HG03342 (cell line): Measurements from ENCODE around the gene SH2D5.
"Not testable (repeated sequence)": the region's sequence is repeated elsewhere in the genome, so short reads cannot be mapped to it uniquely, and the experiment has no call there.

Source experiments
- ATAC-seq: cut with Tn5 transposase; IDR thresholded peaks from one replicate; pipeline ENCODE4 v1.9.1; 2021; ENCODE audit warnings: mild to moderate bottlenecking, moderate library complexity; ENCODE audit not compliant: unreplicated experiment

SH2D5 gene

DNA sequence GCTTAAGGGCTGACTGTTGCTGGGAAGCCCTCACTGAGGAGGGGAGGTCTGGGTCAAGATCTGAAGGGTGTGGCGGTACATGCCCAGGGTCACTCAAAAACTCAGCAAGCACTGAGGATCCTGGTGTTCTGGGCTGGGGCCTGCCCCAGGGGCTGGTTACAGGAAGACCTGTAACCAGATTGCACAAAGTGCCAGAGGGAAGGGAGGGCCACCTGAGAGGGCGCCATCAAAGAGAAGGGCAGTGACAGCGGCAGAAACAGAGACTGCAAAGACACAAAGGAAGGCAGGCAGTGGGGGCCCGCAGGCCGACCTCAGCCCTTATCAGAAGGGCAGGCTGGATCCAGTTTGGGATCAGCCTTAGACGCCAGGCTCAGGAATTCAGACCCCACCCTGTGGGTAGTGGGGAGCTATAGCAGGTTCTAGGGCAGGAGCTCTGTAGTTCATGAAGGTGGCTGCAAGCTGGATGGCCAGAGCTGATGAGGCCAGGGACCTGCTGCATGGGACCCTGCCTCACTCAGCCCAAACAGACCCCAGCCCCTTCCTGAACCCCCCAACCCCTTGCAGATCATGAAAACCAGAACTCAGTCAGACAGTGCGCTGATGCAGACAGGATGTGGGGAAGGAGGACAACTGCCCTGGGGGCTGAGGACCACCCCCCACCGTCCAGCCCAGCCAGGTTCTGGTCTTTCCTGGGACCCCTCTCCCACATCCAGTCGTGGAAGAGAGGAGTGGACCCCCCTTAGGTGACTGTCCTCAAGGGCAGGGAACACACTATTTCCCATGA lies 3.9 kb downstream of the SH2D5 start:
- ATAC-seq, result no peak

GRCh38 chr1:20727746-20728316 lies 4.7 kb downstream of the SH2D5 start:
- no peak for ATAC-seq

GRCh38 chr1:20726932-20727745 lies 5.4 kb downstream of the SH2D5 start:
- ATAC-seq, result no peak

- ATAC-seq, result no peak
Measured at GRCh38 chr1:20726118-20726911, 6.2 kb downstream of the SH2D5 start.

DNA sequence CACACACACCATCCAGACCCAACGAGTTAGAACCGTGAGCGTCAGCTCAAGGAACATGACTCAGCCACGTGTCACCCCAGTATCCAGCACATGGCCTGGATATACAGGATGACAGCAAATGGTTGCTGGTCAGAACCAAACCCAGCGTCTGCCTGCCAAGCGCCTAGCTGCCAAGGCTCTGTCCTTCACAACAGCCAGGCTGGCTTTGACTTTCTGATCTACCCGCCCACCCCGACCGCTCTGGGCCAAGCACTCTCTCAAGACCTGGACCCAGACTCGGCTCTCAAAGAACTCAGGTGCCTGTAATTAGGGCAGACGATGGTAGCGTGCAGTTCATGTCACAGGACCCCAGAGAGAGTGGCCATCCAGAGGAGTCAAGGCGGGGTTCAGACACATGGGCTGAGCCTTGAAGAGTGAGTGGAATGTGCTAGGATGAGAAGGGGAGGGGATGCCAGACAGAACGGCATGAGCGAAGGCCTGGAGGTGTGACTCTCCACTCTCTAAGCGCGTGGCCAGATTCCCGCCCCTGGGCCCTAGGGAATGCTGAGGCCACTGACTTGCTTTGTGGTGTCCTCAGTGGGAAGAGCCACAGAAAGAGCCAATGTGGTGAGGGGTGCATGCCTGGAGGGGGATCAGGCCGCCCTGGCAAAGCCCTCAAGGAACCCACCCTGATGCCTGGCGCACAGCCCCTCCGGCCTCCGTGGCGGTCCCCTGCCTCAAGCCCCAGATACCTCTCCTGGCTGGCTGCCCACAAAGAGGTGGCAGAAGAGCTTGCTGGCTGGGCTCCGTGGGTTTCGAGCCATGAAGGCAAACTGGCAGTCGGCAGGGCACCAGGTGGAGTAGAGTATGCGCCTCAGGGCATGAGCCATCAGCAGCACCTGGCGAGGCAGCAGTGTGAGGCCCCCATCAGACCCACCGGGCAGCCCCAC lies 7.0 kb downstream of the SH2D5 start:
- no peak for ATAC-seq

DNA sequence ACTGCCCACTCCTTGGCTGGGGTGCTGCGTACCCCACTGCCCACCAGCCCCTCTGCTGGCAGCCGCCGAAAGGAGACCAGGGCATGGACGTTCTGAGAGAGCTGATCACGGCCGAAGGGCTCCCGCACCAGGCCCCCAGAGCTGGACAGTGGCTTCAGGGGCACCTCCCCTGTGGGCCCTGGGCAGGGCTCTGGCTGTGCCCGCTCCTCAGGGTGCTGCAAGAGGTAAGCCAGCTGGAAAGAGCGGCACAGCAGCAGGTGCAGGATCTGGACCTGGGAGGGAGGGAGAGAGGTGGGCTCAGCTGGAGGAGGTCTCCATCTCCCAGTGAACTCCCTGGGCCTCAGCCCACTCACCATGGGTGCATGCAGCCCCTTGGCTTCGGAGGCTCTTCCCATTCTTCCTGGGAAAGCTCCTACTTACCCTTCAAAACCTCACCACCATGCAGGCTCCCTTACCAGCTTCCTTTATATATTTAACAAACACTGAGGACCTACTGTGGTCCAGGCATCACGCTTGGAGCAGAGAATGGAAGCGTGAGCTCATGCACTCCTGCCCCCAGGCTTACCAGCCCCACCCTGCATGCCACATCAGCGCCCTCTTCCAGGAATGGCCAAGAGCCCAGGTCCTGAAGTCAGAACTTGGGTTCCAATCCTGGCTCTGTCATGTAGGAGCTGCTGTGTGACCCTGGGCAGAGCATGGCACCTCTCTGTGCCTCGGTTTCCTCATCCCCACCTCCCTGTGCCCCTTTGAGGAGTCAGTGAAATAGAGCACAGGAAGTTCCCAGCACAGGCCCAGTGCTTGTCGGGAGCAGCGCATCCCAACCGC lies 7.9 kb downstream of the SH2D5 start:
- no peak for ATAC-seq

- no peak for ATAC-seq
Measured at GRCh38 chr1:20723537-20724363, 8.8 kb downstream of the SH2D5 start.

- ATAC-seq, result no peak
Measured at GRCh38 chr1:20723159-20723536, 9.4 kb downstream of the SH2D5 start.

DNA sequence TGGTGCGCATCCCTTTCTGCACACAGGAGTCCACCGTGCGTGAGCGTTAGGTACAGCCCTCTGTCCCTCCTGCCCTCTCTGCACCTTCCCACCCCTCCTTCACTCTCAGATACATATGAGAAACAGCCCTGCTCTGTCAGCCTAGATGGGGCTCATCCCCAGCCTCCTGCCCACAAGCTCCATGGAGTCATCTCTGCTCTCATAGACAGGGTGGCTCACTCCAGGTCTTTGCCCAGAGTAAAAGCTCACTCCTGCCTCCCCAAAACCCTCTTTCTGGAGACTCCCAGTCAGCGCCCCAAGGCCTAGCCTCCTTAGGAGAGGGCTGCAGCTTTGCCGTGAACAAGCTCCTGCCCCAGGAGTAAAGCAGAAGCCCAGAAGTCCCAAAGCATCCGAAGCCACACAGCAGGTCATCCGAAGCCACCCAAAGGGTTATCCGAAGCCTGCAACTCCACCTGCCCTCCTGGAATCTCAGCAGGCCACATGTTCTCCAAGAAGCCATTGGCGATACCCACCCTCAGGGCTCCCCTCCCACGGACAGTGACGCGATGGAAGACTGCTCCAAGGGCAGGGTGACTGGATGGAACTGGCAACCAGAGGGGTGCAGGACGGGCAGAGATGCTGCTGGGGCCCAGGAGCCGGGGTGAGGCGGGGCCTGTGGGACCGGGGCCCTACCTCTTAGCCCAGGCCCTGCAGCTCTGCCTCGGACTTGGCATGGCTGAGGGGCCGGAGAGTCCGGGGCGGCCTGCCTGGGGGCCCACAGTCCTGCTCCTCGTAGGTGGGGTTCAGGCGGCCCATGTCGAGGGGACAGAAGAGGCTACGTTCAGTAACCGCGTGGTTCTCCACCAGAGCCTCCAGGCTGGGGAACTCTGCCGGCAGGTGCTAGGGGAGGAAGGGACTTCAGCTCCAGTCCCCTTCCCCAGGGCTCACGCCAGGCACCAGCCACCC lies 11.1 kb downstream of the SH2D5 start:
- no peak for ATAC-seq

DNA sequence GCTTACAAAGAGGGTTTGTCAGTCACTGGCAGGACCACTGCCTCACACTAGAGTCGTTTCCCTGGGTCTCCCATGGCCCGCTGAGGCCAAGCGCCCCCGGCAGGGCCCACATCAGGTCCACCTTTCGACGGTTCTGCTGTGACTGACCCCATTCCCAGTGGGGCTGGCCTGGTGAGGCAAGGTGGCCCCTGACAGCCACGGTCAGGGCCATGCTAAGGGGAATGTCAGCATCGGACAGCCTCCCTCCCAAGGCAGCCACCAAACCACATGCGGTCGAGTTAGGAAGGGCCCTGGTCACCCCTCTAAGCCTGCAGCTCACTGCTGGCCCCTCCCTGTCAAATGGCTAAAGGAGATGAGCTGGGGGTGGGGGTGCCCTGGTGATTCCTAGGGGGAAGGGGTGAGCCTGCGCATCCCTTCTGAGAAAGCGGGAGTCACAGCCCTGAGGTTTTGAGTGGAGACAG lies 11.8 kb downstream of the SH2D5 start:
- ATAC-seq, result no peak

DNA sequence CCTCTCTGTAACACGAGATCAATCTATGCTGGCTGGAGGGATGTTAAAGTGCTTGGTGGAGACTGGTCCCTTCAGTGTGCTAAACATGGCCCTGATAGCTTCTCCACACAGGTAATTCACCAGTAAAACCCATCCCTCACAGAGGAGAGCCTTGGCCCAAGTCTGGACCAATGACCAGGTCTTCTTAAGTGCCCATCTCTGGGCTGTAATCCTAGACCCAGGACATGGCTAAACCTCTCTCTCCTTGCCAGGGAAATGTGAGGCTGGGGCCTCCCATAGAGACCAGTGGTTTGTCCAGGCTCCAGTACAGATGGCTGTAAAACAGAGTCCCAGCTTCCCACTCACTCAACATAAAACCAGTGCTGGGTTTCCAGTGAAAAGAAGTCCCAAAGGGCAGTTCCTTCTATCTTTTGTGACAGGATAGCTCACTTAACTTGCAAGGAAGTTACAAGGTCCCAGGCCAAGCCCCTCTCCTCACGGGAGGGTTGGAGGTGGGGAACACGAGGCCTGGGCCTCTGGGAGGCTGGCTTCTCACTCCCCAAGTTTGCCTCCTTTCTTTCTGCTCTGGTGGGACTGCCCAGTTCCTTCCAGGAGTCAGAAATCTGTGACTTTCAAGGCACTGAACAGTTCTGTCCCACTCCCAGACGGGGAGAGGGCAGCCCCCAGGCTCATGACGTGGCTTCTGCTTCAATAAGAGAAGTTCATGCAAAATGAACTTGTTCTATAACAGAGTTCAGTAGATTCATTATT lies 12.5 kb downstream of the SH2D5 start:
- no peak for ATAC-seq

DNA sequence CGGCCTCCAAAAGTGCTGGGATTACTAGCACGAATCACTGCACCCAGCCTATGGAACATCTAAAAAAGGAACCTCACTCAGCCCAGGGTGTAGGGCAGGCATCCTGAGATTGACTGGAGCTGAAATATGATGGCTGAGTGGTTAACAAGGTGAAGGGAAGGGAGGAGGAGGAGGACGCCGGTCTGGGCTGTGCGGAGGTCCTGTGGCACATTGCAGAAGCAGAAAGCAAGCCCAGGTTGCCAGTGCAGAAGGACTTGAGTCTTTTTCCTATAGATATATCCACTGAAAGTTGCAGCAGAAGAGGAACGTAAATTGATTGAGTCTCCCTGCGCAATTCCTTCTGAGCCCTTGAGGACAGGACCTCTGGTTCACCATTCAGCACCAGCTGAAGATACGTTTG lies 13.2 kb downstream of the SH2D5 start:
- no peak for ATAC-seq

GRCh38 chr1:20718343-20718882 lies 14.1 kb downstream of the SH2D5 start:
- ATAC-seq, result not testable (repeated sequence)

GRCh38 chr1:20717452-20718342 lies 14.8 kb downstream of the SH2D5 start, which contains the start of gene KIF17:
Gene KIF17 (minus strand): TSS chr1:20718007. CDS start chr1:20717706, 301 bp downstream.
- no peak for ATAC-seq

- ATAC-seq, result no peak
Measured at GRCh38 chr1:20716232-20716631, 16.3 kb downstream of the SH2D5 start.
